CD4-positive, alpha-beta memory T cell (primary cell): ENCODE measurements around the gene SEMA3B. TPM values are rescaled to one million over a fixed set of nuclear protein-coding genes. Genes with fewer than 3 reads are reported as not detected.

Experiments
- CTCF ChIA-PET: fragments of 350-600 bp; sonication (Branson Sonifier 250); formaldehyde crosslinking; loops from one replicate; lab custom pipeline; 2021; ENCODE audit warnings: inconsistent platforms; ENCODE audit not compliant: partially characterized antibody; lab: Charles Lee
- POLR2A ChIA-PET: fragments of 350-600 bp; sonication (Branson Sonifier 250); formaldehyde crosslinking; loops from one replicate; lab custom pipeline; 2021; ENCODE audit not compliant: partially characterized antibody; lab: Charles Lee
- DNase-seq, 5 donors: peaks; one replicate each; pipeline versions ENCODE4 v3.0.0 to v3.0.0-alpha.2; 2020 to 2022; ENCODE audit warnings: mixed read lengths in 1 of 5
- H3K27ac ChIP-seq: one replicate; pipeline ENCODE4 v1.7.0; 2013; ENCODE audit warnings: low read depth, low read length
- H3K27me3 ChIP-seq: 2 replicates; pipeline ENCODE4 v1.7.0; 2013; ENCODE audit warnings: mild to moderate bottlenecking, low read length, moderate library complexity; ENCODE audit not compliant: insufficient read depth
- H3K36me3 ChIP-seq: 2 replicates; pipeline ENCODE4 v1.7.0; 2013; ENCODE audit warnings: mild to moderate bottlenecking, low read length, moderate library complexity; ENCODE audit not compliant: insufficient read depth
- H3K4me1 ChIP-seq: 2 replicates; pipeline ENCODE4 v1.7.0; 2013; ENCODE audit warnings: mild to moderate bottlenecking, low read length, moderate library complexity; ENCODE audit not compliant: insufficient read depth
- H3K4me3 ChIP-seq, 2 donors: one replicate each; pipeline ENCODE4 v1.7.0; 2013; ENCODE audit warnings: low read length in 2 of 2, mild to moderate bottlenecking in 1 of 2
- H3K9me3 ChIP-seq, 2 donors: one replicate each; pipeline ENCODE4 v1.7.0; 2013; ENCODE audit warnings: low read length in 2 of 2, control low read depth in 1 of 2; ENCODE audit not compliant: control insufficient read depth in 1 of 2
- H3K27ac Mint-ChIP-seq, 7 donors: one replicate each; pipeline ENCODE4 v1.8.0; 2020 to 2021; ENCODE audit warnings: mixed read lengths in 7 of 7, mild to moderate bottlenecking in 6 of 7, inconsistent platforms in 3 of 7, moderate library complexity in 3 of 7
- H3K27me3 Mint-ChIP-seq, 2 donors: one replicate each; pipeline ENCODE4 v1.8.0; 2020 to 2021; ENCODE audit warnings: mixed read lengths in 2 of 2
- H3K36me3 Mint-ChIP-seq, 2 donors: one replicate each; pipeline ENCODE4 v1.8.0; 2020 to 2021; ENCODE audit warnings: mixed read lengths in 2 of 2, inconsistent platforms in 1 of 2, mild to moderate bottlenecking in 1 of 2
- H3K4me1 Mint-ChIP-seq, 4 donors: one replicate each; pipeline ENCODE4 v1.8.0; 2020 to 2021; ENCODE audit warnings: mixed read lengths in 4 of 4, mild to moderate bottlenecking in 1 of 4
- H3K4me3 Mint-ChIP-seq, 8 donors: one replicate each; pipeline ENCODE4 v1.8.0; 2020 to 2021; ENCODE audit warnings: mixed read lengths in 8 of 8, mild to moderate bottlenecking in 7 of 8, moderate library complexity in 6 of 8, inconsistent platforms in 3 of 8
- H3K9me3 Mint-ChIP-seq, 8 donors: one replicate each; pipeline ENCODE4 v1.8.0; 2020 to 2021; ENCODE audit warnings: mixed read lengths in 8 of 8, mild to moderate bottlenecking in 5 of 8, inconsistent platforms in 3 of 8, moderate library complexity in 1 of 8
- intact Hi-C: fragments of 100-400 bp; cut with micrococcal nuclease; formaldehyde crosslinking; loops from one replicate; pipeline ENCODE4 v1.15.1; 2023
- polyA plus RNA-seq, 2 donors: library from polyadenylated mRNA; unstranded; fragments of 300-500 nt; fragmentation: Illumina TruSeq; gene quantifications; one replicate each; pipeline ENCODE4 v1.2.3, GENCODE V29; 2021
- total RNA-seq, 2 experiments: library from RNA; stranded (reverse); gene quantifications; one replicate each; pipeline ENCODE4 v1.2.3, GENCODE V29; 2021

Gene SEMA3B
- total and polyA plus RNA-seq, 4 experiments from 2014 or later, result 0.50 to 0.87 TPM; not detected in 2

- peak overlapping the region; percentile 24 to 44 for H3K4me3 ChIP-seq
- H3K9me3 ChIP-seq, result no peaks in the 10 kb centered on the region
- peak overlapping the region; percentile 76 for H3K27ac ChIP-seq
- Mint-ChIP-seq H3K9me3 (no peaks in the 10 kb centered on the region), H3K36me3 (peaks cover 0 to 36% of the 10 kb centered on the region in 2 donors), H3K4me3 (peak overlapping the region; percentile 75 to 88 (median 80)), H3K27ac (peak overlapping the region; percentile 92 to 98 (median 95)), H3K4me1 (peaks cover 45 to 89% (median 70%) of the 10 kb centered on the region in 4 donors), H3K27me3 (no peaks in the 10 kb centered on the region)
- DNase-seq, result peak; percentile 80 to 95 (median 84)
- CTCF ChIA-PET, result interaction anchor here (0.7 to 6.4 kb wide), 29 partner anchors 10 to 156 kb away, joined by 3 to 238 read pairs (median 4); partner anchors contain the start of genes GNAI2, GNAT1, HYAL3 and LSMEM2
- H3K27me3 ChIP-seq, result no peaks in the 10 kb centered on the region
- peaks cover 22% of the 10 kb centered on the region for H3K36me3 ChIP-seq
- POLR2A ChIA-PET, result interaction anchor here (0.7 to 11.2 kb wide), 13 partner anchors 9 to 111 kb away, joined by 3 to 150 read pairs (median 8); partner anchors contain the start of genes GNAI2, HYAL3, IFRD2 and NAA80
- intact Hi-C loops, result loop anchor here (1.0 kb wide), 5 partner anchors 8 to 52 kb away; partner anchors contain the start of gene IFRD2
- peaks cover 97% of the 10 kb centered on the region for H3K4me1 ChIP-seq
These were observed 22.4 kb upstream of the SEMA3B start for GRCh38 chr3:50246517-50246954.

GRCh38 chr3:50248387-50248786 is 20.6 kb upstream of the SEMA3B start:
- H3K4me1 Mint-ChIP-seq, result peaks cover 36 to 75% (median 56%) of the 10 kb centered on the region in 4 donors
- CTCF ChIA-PET, result interaction anchor here (4.1 to 6.4 kb wide), 4 partner anchors 11 to 55 kb away, joined by 28 to 238 read pairs (median 76); partner anchors contain the start of genes GNAI2 and GNAT1
- POLR2A ChIA-PET, result interaction anchor here (0.8 to 11.2 kb wide), 5 partner anchors 11 to 89 kb away, joined by 3 to 150 read pairs (median 35); partner anchors contain the start of gene GNAI2
- H3K4me3 Mint-ChIP-seq, result peak overlapping the region in 2 of 8 donors; percentile 2 to 62
- Histone ChIP-seq H3K9me3 (no peaks in the 10 kb centered on the region), H3K27ac (peak overlapping the region; percentile 76), H3K27me3 (no peaks in the 10 kb centered on the region), H3K4me1 (peaks cover 83% of the 10 kb centered on the region), H3K36me3 (peaks cover 39% of the 10 kb centered on the region), H3K4me3 (no peak overlapping the region)
- DNase-seq, result no peak
- intact Hi-C loops, result no loop called here
- H3K27ac Mint-ChIP-seq, result peak overlapping the region; percentile 23 to 98 (median 84)
- no peaks in the 10 kb centered on the region for H3K27me3 Mint-ChIP-seq
- no peaks in the 10 kb centered on the region for H3K9me3 Mint-ChIP-seq
- H3K36me3 Mint-ChIP-seq, result peaks cover 4 to 34% of the 10 kb centered on the region in 2 donors

GRCh38 chr3:50249457-50249856 is 19.5 kb upstream of the SEMA3B start:
- no peaks in the 10 kb centered on the region for H3K9me3 ChIP-seq
- no peak overlapping the region for H3K4me3 Mint-ChIP-seq
- no peak overlapping the region for H3K4me3 ChIP-seq
- no peak for DNase-seq
- H3K4me1 ChIP-seq, result peaks cover 76% of the 10 kb centered on the region
- no peaks in the 10 kb centered on the region for H3K27me3 ChIP-seq
- intact Hi-C loops, result no loop called here
- peak overlapping the region in 5 of 7 donors; percentile 29 to 76 (median 35) for H3K27ac Mint-ChIP-seq
- H3K4me1 Mint-ChIP-seq, result peaks cover 31 to 69% (median 47%) of the 10 kb centered on the region in 4 donors
- peaks cover 8 to 37% of the 10 kb centered on the region in 2 donors for H3K36me3 Mint-ChIP-seq
- peaks cover 46% of the 10 kb centered on the region for H3K36me3 ChIP-seq
- H3K27ac ChIP-seq, result peak overlapping the region; percentile 76
- H3K9me3 Mint-ChIP-seq, result no peaks in the 10 kb centered on the region
- H3K27me3 Mint-ChIP-seq, result no peaks in the 10 kb centered on the region
- POLR2A ChIA-PET, result interaction anchor here (0.6 to 4.5 kb wide), 7 partner anchors 11 to 88 kb away, joined by 3 to 35 read pairs (median 5); partner anchors contain the start of gene GNAI2
- CTCF ChIA-PET, result interaction anchor here (1.4 to 6.4 kb wide), 4 partner anchors 10 to 56 kb away, joined by 3 to 238 read pairs (median 58); partner anchors contain the start of gene GNAT1

DNA sequence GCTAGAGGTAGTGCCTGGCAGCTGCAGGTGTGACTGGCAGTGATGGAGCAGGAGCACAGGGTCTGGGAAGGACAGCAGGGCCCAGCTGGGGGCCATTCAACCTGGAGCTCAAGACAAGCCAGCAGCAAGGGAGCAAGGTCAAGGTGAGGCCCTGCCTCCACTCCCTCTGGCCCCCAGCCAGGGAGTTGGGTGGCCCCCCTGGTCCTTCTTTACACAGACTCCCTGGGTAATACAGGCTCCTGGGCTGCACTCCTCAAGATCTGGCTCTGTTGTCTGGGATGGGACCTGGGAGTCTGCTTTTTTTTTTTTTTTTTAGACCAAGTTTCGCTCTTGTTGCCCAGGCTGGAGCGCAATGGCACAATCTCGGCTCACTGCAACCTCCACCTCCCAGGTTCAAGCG is 18.4 kb upstream of the SEMA3B start:
- Mint-ChIP-seq H3K4me1 (peaks cover 28 to 60% (median 41%) of the 10 kb centered on the region in 4 donors), H3K27ac (peak overlapping the region in 6 of 7 donors; percentile 74 to 88 (median 78)), H3K36me3 (peaks cover 8 to 40% of the 10 kb centered on the region in 2 donors), H3K9me3 (no peaks in the 10 kb centered on the region), H3K4me3 (peak overlapping the region in 1 of 8 donors; percentile 33), H3K27me3 (no peaks in the 10 kb centered on the region)
- Histone ChIP-seq H3K27me3 (no peaks in the 10 kb centered on the region), H3K27ac (peak overlapping the region; percentile 25), H3K4me3 (no peak overlapping the region), H3K4me1 (peaks cover 65% of the 10 kb centered on the region), H3K9me3 (no peaks in the 10 kb centered on the region), H3K36me3 (peaks cover 53% of the 10 kb centered on the region)
- intact Hi-C loops, result no loop called here
- DNase-seq, result no peak
- ChIA-PET CTCF (interaction anchor here (1.0 to 6.4 kb wide), 7 partner anchors 9 to 58 kb away, joined by 3 to 238 read pairs (median 6); partner anchors contain the start of genes GNAI2 and GNAT1), POLR2A (interaction anchor here (1.0 to 4.5 kb wide), 5 partner anchors 9 to 87 kb away, joined by 3 to 35 read pairs (median 5); partner anchors contain the start of gene GNAI2)

- no peaks in the 10 kb centered on the region for H3K27me3 Mint-ChIP-seq
- Histone ChIP-seq H3K27me3 (no peaks in the 10 kb centered on the region), H3K27ac (no peak overlapping the region), H3K4me3 (no peak overlapping the region), H3K36me3 (peaks cover 57% of the 10 kb centered on the region), H3K9me3 (no peaks in the 10 kb centered on the region), H3K4me1 (peaks cover 58% of the 10 kb centered on the region)
- ChIA-PET CTCF (interaction anchor here (0.9 to 6.4 kb wide), 5 partner anchors 8 to 57 kb away, joined by 3 to 238 read pairs (median 6); no protein-coding TSS in a partner anchor), POLR2A (no interaction called here)
- H3K27ac Mint-ChIP-seq, result peak overlapping the region in 6 of 7 donors; percentile 39 to 81 (median 70)
- H3K4me3 Mint-ChIP-seq, result peak overlapping the region in 2 of 8 donors; percentile 10 to 38
- no peak for DNase-seq
- intact Hi-C loops, result no loop called here
- H3K4me1 Mint-ChIP-seq, result peaks cover 27 to 53% (median 35%) of the 10 kb centered on the region in 4 donors
- peaks cover 8 to 41% of the 10 kb centered on the region in 2 donors for H3K36me3 Mint-ChIP-seq
- no peaks in the 10 kb centered on the region for H3K9me3 Mint-ChIP-seq
These were observed 17.7 kb upstream of the SEMA3B start for GRCh38 chr3:50251220-50251619.

- H3K9me3 Mint-ChIP-seq, result no peaks in the 10 kb centered on the region
- H3K36me3 ChIP-seq, result peaks cover 78% of the 10 kb centered on the region
- CTCF ChIA-PET, result interaction anchor here (1.7 to 2.8 kb wide), 2 partner anchors 60 kb away, joined by 8 to 12 read pairs; no protein-coding TSS in a partner anchor
- H3K4me3 Mint-ChIP-seq, result no peak overlapping the region
- H3K27ac ChIP-seq, result no peak overlapping the region
- H3K27me3 ChIP-seq, result no peaks in the 10 kb centered on the region
- POLR2A ChIA-PET, result interaction anchor here (1.2 to 1.5 kb wide), 2 partner anchors 18 to 19 kb away, joined by 5 read pairs; partner anchors contain the start of gene GNAI2
- H3K9me3 ChIP-seq, result no peaks in the 10 kb centered on the region
- peaks cover 27% of the 10 kb centered on the region for H3K4me1 ChIP-seq
- H3K27ac Mint-ChIP-seq, result peak overlapping the region in 3 of 7 donors; percentile 18 to 86 (median 44)
- peaks cover 23 to 60% of the 10 kb centered on the region in 2 donors for H3K36me3 Mint-ChIP-seq
- peaks cover 15 to 27% (median 19%) of the 10 kb centered on the region in 4 donors for H3K4me1 Mint-ChIP-seq
- intact Hi-C loops, result no loop called here
- no peaks in the 10 kb centered on the region for H3K27me3 Mint-ChIP-seq
- DNase-seq, result no peak
- no peak overlapping the region for H3K4me3 ChIP-seq
These were observed 14.2 kb upstream of the SEMA3B start for GRCh38 chr3:50254577-50255250.
